NCI-H345 treated with DMSO at 0.1 percent for 48 hours (cell line): ENCODE data around the gene CRYBA1.

Source experiments
- DNase-seq: peaks from one replicate; lab custom pipeline; 2025; ENCODE audit not compliant: unreplicated experiment; lab: John Stamatoyannopoulos, UW

Gene CRYBA1

GRCh38 chr17:29278692-29279091 lies 32.0 kb downstream of the CRYBA1 start:
- no peak for DNase-seq

DNA sequence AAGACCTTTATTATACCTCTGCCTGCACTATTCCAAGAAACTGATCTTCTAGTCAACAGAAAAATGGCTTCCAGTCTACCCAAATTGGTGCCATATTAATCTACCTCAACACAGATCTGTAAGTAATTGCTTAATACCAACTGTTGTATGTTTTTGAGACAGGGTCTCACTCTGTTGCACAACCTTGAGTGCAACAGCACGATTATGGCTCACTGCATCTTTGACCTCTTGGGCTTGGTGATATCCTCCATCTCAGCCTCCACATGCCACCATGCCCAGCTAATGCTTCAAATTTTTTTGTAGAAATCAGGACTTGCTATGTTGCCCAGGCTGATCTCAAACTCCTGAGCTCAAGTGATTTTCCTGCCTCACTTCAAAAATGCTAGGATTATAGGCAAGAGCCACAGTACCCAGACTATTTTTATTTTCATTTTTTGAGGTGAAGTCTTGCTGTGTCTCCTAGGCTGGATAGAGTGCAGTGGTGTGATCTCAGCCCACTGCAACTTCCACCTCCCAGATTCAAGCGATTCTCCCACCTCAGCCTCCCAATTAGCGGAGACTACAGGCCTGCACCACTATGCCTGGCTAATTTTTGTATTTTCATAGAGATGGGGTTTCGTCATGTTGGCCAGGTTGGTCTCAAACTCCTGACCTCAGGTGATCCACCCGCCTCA lies 32.9 kb downstream of the CRYBA1 start:
- DNase-seq, result no peak

GRCh38 chr17:29283496-29283895 lies 36.8 kb downstream of the CRYBA1 start:
- no peak for DNase-seq

DNA sequence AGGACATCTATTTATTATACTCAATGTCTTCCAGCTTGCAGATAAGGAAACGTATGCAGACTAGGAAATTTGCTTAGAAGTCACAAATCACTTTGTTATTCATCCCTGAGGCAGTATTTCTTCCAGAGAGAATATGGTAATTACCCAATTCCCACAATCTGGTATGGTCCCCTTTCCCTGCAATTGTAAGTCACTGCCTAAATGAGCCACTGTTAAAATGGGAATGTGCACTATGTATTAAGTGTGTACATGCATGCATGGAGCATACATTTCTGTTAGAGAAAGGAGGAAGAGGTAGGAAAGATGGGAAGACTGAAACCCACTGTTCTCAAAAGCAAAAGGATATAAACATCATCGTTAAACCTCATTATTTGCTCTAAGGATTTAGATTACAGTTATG lies 37.3 kb downstream of the CRYBA1 start:
- DNase-seq, result no peak

GRCh38 chr17:29289852-29290251 lies 43.2 kb downstream of the CRYBA1 start:
- DNase-seq, result no peak

DNA sequence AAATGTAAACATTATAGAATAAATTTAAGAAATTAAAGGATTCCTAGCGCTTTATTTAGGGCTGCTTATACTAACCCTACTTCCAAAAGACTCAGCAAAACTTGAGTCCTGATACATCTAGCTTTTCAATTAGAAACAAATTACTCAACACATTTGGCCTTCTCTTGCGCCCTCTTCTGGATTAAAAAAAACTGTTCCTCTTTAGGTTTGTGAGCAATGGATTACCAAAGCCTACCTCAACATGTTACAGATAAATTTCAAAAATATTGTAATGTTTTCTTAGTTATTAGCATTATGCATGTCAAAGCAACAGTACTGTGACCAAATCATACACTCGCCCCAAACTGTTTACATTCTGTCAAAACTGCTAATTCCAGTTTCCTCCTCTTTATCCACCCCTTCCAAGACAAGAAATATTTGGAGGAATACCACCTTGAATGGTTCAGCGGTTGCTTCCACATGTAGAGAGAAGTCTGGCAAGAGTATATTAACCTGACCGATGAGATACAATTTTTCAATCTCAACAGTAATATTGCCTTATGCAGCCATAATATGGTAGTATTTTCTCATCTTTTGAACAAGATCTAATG lies 44.6 kb downstream of the CRYBA1 start:
- peak; percentile 48 for DNase-seq

GRCh38 chr17:29292071-29292991 lies 45.7 kb downstream of the CRYBA1 start:
- peak; percentile 28 for DNase-seq

GRCh38 chr17:29292992-29293889 lies 46.6 kb downstream of the CRYBA1 start:
- peak; percentile 43 for DNase-seq

- DNase-seq, result peak; percentile 98
Measured at GRCh38 chr17:29293890-29294579, 47.4 kb downstream of the CRYBA1 start, which contains the start of gene NUFIP2. TSS of gene NUFIP2 (minus strand) at chr17:29294148. CDS start at chr17:29294059, 89 bp downstream.

DNA sequence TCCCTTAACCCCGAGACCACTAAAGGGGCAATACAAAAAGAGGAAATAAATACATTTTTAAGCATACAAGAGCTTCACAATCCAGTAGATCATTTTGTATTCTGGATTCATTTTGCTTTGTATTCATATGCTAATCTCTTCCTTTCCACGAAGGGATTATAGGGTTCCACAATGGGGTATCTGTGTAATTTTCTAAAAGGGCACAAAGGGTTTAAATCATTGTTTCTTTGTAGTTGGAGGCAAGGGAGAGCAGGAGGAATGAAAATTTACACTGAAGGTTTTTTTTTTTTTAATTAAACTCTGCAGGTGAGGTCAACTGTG lies 47.9 kb downstream of the CRYBA1 start:
- peak; percentile 64 for DNase-seq

DNA sequence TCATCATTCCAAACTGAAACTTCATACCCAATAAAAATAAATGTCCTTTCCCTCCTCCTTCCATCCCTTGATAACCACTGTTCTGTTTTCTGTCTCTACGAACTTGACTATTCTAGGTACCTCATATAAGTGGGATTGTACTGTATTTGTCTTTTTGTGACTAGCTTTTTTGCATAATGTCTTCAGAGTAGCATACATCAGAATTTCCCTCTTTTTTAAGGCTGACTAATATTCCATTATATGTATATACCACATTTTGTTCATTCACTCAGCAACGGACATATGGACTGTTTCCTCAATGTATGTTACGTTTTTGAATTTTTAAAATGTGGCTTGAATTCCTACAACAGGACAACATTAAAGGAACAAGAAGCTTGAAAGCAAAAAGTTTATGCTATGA lies 48.8 kb downstream of the CRYBA1 start:
- no peak for DNase-seq

GRCh38 chr17:29299031-29299430 lies 52.4 kb downstream of the CRYBA1 start:
- no peak for DNase-seq

DNA sequence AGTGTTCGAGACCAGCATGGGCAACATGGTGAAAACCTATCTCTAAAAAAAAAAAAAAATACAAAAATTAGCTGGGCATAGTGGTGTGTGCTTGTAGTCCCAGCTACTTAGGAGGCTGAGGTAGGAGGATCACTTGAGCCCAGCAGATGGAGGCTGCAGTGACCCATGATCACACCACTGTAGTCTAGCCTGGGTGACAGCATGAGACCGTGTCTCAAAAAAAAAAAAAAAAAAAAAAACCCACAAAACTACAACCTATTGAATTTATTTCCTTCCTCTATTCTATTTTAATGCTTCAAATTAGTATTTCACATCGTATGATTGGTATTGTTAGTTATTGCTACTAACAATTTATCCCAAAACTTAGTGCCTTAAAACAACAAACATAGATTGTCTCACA lies 56.7 kb downstream of the CRYBA1 start:
- no peak for DNase-seq
